Measurements from ENCODE around the gene PRPF19.
A peak's percentile ranks its signal among the peaks of the same experiment; 100 is the strongest.

The PRPF19 gene

DNA sequence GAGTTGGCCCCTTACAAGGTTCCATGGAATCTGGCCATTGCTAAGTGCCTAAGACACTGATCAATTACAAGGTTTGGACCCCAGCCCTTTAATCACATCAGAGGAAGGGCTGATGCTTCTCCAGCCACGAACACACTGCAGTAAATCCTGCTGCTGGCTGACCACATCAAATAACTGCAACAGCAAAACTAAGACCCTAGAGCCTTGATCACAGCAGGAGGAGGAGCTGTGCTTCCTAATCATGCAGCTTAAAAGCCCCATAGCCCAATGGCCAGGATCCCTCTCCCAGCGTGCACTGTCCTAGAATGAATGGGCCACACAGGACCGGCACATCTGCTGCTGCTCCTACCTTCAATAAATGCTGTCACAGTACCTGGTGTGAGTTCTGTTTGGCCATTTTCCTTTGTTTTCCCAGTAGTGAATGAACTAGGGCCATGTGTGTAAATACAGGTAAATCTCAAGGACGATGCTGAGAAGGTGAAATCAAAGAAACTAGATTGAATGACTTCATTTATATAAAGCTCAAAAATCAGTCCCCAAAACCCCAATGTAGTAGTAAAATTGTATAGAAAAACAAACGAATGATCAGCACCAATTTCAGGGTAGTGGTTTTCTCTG is 26.3 kb downstream of the PRPF19 start:
- Mint-ChIP-seq H3K27me3 (no peaks in the 10 kb centered on the region), H3K9me3 (no peaks in the 10 kb centered on the region), H3K4me1 (ENCODE audit: low read depth in 2 of 2) (peaks cover 5 to 9% of the 10 kb centered on the region in 2 donors), H3K4me3 (no peak overlapping the region), H3K36me3 (ENCODE audit: insufficient read depth) (peaks cover 16% of the 10 kb centered on the region), H3K27ac (peak overlapping the region in 1 of 2 donors; percentile 60)
- DNase-seq (no peak), ATAC-seq (replicated peaks) (no peak)

DNA sequence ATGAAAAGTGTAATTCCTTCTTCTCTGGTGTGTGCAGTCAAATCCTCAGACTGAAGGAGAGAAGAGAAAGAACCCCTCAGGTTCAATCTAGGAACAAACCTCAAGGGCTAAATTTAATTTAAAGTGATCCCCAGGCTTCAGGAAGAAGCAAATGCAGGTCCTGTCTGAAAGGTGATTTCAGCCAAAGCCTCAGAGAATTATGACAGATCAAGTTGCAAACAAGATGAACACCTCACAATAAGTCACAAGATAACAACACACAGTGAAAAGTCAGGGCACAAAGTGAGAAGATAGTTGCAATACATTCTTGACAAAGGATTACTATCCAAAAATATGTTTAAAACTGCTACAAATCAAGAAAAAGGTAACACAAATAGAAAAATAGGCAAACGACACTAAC is 27.3 kb downstream of the PRPF19 start:
- Mint-ChIP-seq H3K4me3 (no peak overlapping the region), H3K27ac (no peak overlapping the region), H3K4me1 (ENCODE audit: low read depth in 2 of 2) (peaks cover 5 to 8% of the 10 kb centered on the region in 2 donors)

DNA sequence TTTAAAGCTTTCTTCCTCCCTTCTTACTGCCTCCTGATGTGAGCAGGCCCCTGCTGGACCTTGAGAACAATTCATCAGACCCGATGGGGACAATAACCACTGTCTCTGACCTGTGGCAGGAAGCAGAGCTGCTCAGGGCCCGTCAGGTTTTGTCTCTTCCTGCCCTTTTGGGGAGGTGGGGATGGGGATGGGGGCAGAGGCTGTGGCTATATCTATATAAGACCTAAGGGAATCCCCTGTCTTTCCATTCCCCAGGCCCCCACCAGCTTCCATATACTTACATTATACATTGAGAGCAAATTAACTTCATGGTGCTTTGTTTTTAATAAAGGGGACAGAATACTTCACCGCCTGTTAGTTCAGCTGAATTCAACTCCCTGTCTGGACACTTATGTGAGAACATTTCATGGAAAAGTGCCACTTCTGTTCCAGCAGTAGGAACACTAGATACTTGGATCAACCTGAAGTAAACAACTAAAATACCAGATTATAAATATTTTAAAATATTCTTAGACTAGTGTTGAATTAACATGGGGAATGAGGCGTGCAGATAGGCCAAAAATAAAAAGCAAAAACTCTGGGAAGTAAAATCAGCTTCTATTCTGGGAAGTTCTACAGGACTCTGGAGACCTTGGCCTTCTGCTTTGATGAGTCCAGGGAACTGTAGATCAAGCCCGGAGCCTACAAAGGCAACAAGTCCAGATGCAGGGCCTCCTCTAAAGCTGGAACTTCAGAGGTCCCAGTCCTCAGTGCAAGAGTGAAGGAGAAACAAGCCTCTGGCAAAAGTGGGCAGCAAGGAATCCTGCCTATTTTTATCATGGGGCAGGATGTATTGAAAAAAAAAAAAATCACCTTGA is 27.9 kb downstream of the PRPF19 start:
- H3K27me3 Mint-ChIP-seq, result no peaks in the 10 kb centered on the region
- H3K36me3 Mint-ChIP-seq (ENCODE audit: insufficient read depth), result peaks cover 14% of the 10 kb centered on the region
- H3K4me3 Mint-ChIP-seq, result no peak overlapping the region
- peaks cover 3 to 5% of the 10 kb centered on the region in 2 donors for H3K4me1 Mint-ChIP-seq (ENCODE audit: low read depth in 2 of 2)
- no peak overlapping the region for H3K27ac Mint-ChIP-seq
- ATAC-seq (replicated peaks) (no peak), DNase-seq (no peak)
- no peaks in the 10 kb centered on the region for H3K9me3 Mint-ChIP-seq

More for the DNA sequence above, 27.3 kb downstream of the PRPF19 start:
- Mint-ChIP-seq H3K36me3 (ENCODE audit: insufficient read depth) (peaks cover 14% of the 10 kb centered on the region), H3K27me3 (no peaks in the 10 kb centered on the region), H3K9me3 (no peaks in the 10 kb centered on the region)
- no peak for DNase-seq
- no peak for ATAC-seq (replicated peaks)

DNA sequence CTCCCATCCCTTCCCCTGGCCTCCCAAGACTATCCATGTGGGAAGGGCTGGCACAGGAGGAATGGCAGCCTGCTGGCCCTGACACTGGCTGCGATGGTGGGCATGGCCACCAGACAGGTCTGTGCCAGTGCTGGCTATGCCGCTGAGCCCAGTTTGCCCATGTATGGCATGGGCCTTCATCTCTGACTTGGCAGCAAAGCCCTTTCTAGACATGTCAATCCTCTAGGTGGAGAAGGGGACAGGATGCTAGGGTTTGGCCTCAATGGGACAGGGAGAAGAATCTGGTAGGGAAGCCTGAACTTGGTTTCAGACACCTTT is 30.3 kb downstream of the PRPF19 start:
- H3K4me3 Mint-ChIP-seq, result no peak overlapping the region
- H3K36me3 Mint-ChIP-seq (ENCODE audit: insufficient read depth), result peaks cover 14% of the 10 kb centered on the region
- ATAC-seq (replicated peaks), result no peak
- H3K27ac Mint-ChIP-seq, result no peak overlapping the region
- no peaks in the 10 kb centered on the region for H3K27me3 Mint-ChIP-seq
- no peak for DNase-seq
- H3K4me1 Mint-ChIP-seq (ENCODE audit: low read depth in 2 of 2), result peaks cover 0 to 13% of the 10 kb centered on the region in 2 donors
- no peaks in the 10 kb centered on the region for H3K9me3 Mint-ChIP-seq

DNA sequence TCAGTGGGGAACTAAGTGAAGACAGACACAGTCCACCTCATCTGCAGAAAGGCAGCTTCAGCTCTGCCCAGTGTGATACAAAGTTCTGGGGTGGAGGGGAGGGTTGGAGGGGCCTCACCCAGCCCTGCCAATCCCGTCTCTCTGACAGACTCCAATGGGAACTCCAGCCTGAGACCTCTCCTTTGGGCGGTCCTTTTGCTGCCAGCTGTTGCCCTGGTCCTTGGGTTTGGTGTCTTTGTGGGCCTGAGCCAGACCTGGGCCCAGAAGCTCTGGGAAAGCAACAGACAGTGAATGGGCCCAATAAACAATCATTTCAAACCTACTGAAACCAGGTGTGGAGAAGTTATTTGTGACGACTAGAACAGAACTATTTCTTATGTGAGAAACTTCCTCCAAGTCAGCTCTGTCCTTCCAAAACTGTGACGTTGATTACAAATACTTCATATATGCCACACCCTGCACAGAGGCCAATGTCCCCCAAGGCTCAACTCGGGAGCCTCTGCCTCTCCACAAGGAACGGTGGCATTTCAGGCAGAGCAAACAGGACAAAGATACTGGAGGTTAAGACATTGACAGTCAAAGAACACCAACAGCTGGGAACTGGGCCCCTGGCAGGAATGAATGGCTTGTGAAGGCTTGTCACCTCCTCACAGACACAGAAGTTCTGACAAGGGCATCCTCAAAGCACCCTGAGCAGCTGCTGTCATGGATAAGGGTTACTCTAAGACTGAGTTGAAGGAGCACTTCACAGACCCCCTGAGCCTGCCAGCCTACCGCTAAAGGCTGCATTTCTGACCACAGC is 30.8 kb downstream of the PRPF19 start:
- ATAC-seq (replicated peaks) (no peak), DNase-seq (no peak)
- Mint-ChIP-seq H3K4me1 (ENCODE audit: low read depth in 2 of 2) (peaks cover 0 to 14% of the 10 kb centered on the region in 2 donors), H3K4me3 (no peak overlapping the region), H3K9me3 (no peaks in the 10 kb centered on the region), H3K36me3 (ENCODE audit: insufficient read depth) (peaks cover 14% of the 10 kb centered on the region), H3K27ac (no peak overlapping the region), H3K27me3 (no peaks in the 10 kb centered on the region)

DNA sequence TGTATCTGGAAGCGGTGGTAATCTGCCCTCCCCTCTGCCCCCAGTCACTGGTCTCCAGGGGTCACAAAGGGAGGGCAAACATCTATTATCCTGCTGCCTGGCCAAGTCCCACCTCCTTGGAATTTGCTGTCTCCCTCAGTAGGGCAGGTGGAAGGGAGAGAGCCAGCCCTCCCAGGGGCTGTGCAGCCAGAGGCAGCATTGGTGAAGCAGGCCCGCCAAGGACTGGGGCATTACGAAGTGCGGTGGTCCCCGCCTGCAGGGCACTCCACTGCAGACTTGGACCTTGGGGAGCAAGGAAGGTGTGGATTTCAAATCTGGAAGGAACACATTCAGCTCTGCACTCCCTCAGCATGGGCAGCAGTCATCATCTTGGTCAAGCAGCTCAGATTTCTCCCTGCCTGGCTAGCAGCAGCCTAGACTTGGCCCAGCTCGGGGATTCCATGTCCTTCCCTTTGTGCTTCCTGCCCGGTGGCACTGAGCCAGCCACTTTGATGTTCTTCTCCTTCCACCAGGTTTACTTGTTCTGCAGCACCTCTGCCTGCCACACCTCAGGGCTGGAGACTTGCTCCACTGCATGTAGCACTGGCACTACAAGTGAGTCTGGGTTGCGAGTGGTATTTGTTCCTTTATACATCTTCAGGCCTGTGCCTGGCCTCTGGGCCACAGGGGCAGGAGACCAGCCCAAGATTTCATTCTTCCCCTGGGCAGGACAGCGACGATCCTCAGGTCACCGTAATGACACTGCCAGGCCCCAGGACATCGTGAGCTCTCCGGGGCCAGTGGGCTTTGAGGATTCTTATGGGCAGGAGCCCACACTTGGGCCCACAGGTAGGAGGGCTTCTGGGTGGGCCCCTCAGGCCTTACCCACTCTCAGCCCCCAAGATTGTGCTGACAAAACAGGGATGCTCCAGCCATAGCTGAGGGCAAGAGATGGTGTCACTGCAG is 31.7 kb downstream of the PRPF19 start:
- Mint-ChIP-seq H3K36me3 (ENCODE audit: insufficient read depth) (peaks cover 7% of the 10 kb centered on the region), H3K4me3 (no peak overlapping the region), H3K27me3 (peaks cover 2 to 4% of the 10 kb centered on the region in 2 donors), H3K9me3 (no peaks in the 10 kb centered on the region), H3K4me1 (ENCODE audit: low read depth in 2 of 2) (peaks cover 0 to 14% of the 10 kb centered on the region in 2 donors), H3K27ac (no peak overlapping the region)
- DNase-seq (no peak), ATAC-seq (replicated peaks) (no peak)

DNA sequence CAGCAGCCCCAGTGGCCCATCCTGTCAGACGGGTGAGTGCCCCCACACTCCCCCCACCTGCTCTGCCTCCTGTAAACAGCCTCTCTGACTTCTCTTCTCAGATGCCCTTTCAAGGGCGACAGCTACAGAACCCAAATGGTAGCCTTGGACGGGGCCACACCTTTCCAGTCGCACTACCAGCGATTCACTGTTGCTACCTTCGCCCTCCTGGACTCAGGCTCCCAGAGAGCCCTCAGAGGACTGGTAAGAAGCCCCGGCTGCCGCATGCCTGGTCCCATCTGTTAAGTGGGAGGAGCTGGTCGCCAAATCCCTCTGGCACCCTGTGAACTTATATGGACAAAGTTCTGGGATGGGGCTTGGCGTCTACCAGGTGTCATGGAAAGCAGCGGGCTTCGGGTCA is 32.9 kb downstream of the PRPF19 start:
- no peak for ATAC-seq (replicated peaks)
- Mint-ChIP-seq H3K27ac (peak overlapping the region in 1 of 2 donors; percentile 11), H3K9me3 (no peaks in the 10 kb centered on the region), H3K4me3 (no peak overlapping the region), H3K27me3 (peaks cover 6 to 16% of the 10 kb centered on the region in 2 donors), H3K36me3 (ENCODE audit: insufficient read depth) (no peaks in the 10 kb centered on the region), H3K4me1 (ENCODE audit: low read depth in 2 of 2) (peaks cover 0 to 17% of the 10 kb centered on the region in 2 donors)
- no peak for DNase-seq

DNA sequence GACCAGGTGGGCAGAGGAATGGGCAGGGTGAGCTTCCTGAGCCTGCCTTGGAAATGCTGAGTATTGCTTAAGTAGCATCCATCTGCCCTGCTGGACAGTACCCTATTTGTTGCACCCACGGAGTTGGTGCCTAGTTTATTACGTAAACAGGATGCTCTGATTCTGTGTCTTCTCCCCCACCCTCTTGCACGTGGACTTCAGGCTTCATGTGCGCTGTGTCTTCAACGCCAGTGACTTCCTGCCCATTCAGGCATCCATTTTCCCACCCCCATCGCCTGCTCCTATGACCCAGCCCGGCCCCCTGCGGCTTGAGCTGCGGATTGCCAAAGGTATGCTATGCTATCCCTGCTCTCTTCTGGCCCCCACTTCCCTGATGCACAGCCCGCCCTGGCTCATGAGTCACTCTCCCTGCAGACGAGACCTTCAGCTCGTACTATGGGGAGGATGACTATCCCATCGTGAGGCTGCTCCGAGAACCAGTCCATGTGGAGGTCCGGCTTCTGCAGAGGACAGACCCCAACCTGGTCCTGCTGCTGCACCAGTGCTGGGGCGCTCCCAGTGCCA is 33.3 kb downstream of the PRPF19 start:
- DNase-seq (no peak), ATAC-seq (replicated peaks) (peak; percentile 32)
- Mint-ChIP-seq H3K27ac (peak overlapping the region in 1 of 2 donors; percentile 11), H3K9me3 (no peaks in the 10 kb centered on the region), H3K27me3 (peaks cover 6 to 19% of the 10 kb centered on the region in 2 donors), H3K4me3 (no peak overlapping the region), H3K36me3 (ENCODE audit: insufficient read depth) (no peaks in the 10 kb centered on the region), H3K4me1 (ENCODE audit: low read depth in 2 of 2) (peaks cover 0 to 17% of the 10 kb centered on the region in 2 donors)

DNA sequence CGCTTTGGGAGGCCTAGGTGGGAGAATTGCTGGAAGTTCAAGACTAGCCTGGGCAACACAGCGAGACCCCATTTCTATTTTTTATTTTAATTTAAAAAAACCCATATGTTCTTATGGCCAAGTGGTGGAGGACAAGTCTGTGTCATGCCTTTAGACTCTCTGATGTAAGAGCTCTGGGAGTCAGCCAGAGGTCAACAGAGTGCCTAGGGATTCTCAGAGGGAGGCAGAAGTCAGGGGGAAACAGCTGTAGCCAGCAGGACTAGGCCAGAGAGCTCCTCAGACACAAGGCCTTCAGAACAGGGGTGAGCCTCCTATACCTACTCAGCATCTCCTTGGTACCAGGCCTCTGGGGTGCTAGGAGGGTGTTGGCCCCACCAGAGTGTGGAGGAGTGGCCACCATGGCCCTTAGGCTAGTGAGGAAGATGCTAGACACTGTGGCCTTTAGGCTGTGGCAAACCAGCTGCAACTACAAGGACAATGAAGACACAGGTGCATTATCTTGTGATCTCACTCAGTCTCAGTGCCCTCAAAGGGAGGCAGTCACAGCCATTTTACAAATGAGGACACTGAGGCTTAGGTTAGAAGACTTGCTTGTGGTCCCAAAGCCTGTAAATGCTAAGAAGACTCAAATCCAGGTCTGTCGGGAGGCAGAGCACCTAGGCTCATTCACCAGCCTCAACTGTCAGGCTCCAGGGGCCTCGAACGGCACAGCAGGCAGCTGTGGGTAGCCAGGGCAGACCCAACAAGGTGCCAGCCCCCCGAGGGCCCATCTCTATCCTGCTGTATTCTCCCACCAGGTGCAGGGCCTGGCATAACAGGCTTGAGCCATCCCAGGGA is 34.0 kb downstream of the PRPF19 start:
- H3K4me1 Mint-ChIP-seq (ENCODE audit: low read depth in 2 of 2), result peaks cover 0 to 17% of the 10 kb centered on the region in 2 donors
- H3K36me3 Mint-ChIP-seq (ENCODE audit: insufficient read depth), result no peaks in the 10 kb centered on the region
- H3K4me3 Mint-ChIP-seq, result no peak overlapping the region
- peak overlapping the region in 1 of 2 donors; percentile 71 for H3K27ac Mint-ChIP-seq
- DNase-seq (no peak), ATAC-seq (replicated peaks) (no peak)
- H3K9me3 Mint-ChIP-seq, result no peaks in the 10 kb centered on the region
- H3K27me3 Mint-ChIP-seq, result peaks cover 6 to 19% of the 10 kb centered on the region in 2 donors

DNA sequence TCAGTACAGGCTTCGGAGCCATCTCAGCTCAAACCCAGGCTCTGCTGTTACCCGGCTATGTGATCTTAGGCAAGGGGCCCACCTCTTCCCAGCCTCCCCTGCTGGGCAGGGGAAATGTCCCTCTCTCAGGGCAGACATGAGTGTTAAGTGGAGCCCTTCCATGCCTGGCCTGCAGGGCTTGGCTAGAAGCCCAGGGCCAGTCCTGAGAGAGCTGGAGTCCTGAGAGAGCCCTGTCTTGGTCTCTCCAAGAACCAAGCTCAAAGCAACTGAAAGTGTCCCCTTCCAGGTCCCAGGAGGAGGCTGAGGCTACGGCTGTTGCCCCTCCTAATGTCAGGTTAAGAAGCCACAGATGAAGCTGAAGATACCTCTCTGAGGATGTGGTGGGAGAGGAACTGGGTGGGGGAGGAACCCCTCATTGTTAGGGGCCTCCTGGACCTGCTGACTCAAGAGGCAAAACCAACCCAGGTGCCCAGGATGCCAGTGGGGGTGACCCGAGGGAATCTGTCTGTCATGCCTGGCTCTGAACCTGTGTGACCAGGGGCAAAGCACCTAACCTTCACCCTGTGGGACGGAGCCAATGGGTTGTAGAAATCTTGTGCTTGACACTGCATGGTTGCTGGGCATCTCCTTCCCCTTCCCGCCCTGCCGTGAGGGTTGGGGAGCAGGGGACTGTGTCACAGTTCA is 34.9 kb downstream of the PRPF19 start:
- ATAC-seq (replicated peaks), result peak; percentile 27

DNA sequence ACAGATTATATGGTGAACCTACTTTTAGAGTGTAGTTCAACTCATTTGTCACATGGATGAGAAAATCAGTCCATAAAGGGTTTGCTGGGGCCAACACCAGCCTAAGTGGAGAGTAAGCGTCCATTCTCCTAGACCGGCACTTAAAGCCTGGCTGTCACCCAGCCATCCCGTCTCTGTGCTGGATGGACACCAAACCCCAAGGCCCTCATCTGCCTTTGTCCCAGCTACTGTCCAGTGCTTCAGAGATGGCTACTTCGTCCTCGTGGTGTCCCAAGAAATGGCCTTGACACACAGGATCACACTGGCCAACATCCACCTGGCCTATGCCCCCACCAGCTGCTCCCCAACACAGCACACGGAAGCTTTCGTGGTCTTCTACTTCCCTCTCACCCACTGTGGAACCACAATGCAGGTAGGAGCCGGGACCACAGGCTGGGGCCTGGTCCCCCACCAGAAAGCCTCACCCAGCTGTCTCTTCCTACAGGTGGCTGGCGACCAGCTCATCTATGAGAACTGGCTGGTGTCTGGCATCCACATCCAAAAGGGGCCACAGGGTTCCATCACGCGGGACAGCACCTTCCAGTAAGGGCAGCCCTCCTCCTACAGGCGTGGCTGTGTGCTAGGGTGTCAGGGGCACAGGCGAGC is 35.5 kb downstream of the PRPF19 start:
- Mint-ChIP-seq H3K4me1 (ENCODE audit: low read depth in 2 of 2) (peaks cover 0 to 17% of the 10 kb centered on the region in 2 donors), H3K4me3 (no peak overlapping the region), H3K36me3 (ENCODE audit: insufficient read depth) (no peaks in the 10 kb centered on the region), H3K27me3 (peaks cover 6 to 19% of the 10 kb centered on the region in 2 donors), H3K9me3 (no peaks in the 10 kb centered on the region), H3K27ac (peak overlapping the region in 1 of 2 donors; percentile 15)
- ATAC-seq (replicated peaks) (no peak), DNase-seq (no peak)

More for the DNA sequence above, 34.9 kb downstream of the PRPF19 start:
- peak overlapping the region; percentile 15 to 71 for H3K27ac Mint-ChIP-seq
- H3K9me3 Mint-ChIP-seq, result no peaks in the 10 kb centered on the region
- H3K4me1 Mint-ChIP-seq (ENCODE audit: low read depth in 2 of 2), result peaks cover 0 to 17% of the 10 kb centered on the region in 2 donors
- DNase-seq, result no peak
- peaks cover 6 to 19% of the 10 kb centered on the region in 2 donors for H3K27me3 Mint-ChIP-seq
- no peak overlapping the region for H3K4me3 Mint-ChIP-seq
- no peaks in the 10 kb centered on the region for H3K36me3 Mint-ChIP-seq (ENCODE audit: insufficient read depth)

All from effector memory CD8-positive, alpha-beta T cell (primary cell).